ENCODE measurements around the gene LRMDA.

The LRMDA gene

GRCh38 chr10:75403144-75403938 is 28.1 kb upstream of the LRMDA start (continued):
- TF ChIP-seq ZBTB10 (tag by site-specific recombination; IDR thresholded peaks at IDR 0.05) (peak; percentile 74; the same call in 1 of the 2 replicates), PRDM10 (tag by site-specific recombination; IDR thresholded peaks at IDR 0.05) (peak; percentile 98), ZNF221 (tag by site-specific recombination; IDR thresholded peaks at IDR 0.05; ENCODE audit: borderline replicate concordance) (no peak), ZSCAN18 (tag by site-specific recombination; IDR thresholded peaks at IDR 0.05) (no peak), YY2 (tag by site-specific recombination; IDR thresholded peaks at IDR 0.05) (no peak), HIC1 (tag by site-specific recombination; IDR thresholded peaks at IDR 0.05) (no peak; the same call in none of the 2 replicates), PRDM1 (tag by site-specific recombination; IDR thresholded peaks at IDR 0.05) (no peak), ZNF549 (tag by site-specific recombination; IDR thresholded peaks at IDR 0.05) (no peak), ZNF521 (tag by site-specific recombination; IDR thresholded peaks at IDR 0.05) (no peak), ZEB2 (tag by site-specific recombination; IDR thresholded peaks at IDR 0.05) (peak; percentile 78), ZNF792 (tag by site-specific recombination; IDR thresholded peaks at IDR 0.05) (no peak), ZNF280D (tag by site-specific recombination; IDR thresholded peaks at IDR 0.05) (no peak), ZNF48 (tag by site-specific recombination; IDR thresholded peaks at IDR 0.05) (no peak), ZNF791 (tag by site-specific recombination; IDR thresholded peaks at IDR 0.05) (no peak), ZNF658 (tag by site-specific recombination; IDR thresholded peaks at IDR 0.05) (no peak), ZSCAN30 (tag by site-specific recombination; IDR thresholded peaks at IDR 0.05) (peak; percentile 50; the same call in 1 of the 2 replicates), KLF7 (tag by site-specific recombination; IDR thresholded peaks at IDR 0.05; ENCODE audit: borderline replicate concordance) (no peak), ZBTB17 (tag by site-specific recombination; IDR thresholded peaks at IDR 0.05) (peak; percentile 100), ZNF239 (tag by site-specific recombination; IDR thresholded peaks at IDR 0.05) (no peak), ZNF513 (tag by site-specific recombination; IDR thresholded peaks at IDR 0.05) (no peak), ZNF266 (tag by site-specific recombination; IDR thresholded peaks at IDR 0.05; ENCODE audit: low read depth) (no peak), ZNF16 (tag by site-specific recombination; IDR thresholded peaks at IDR 0.05; ENCODE audit: low read depth) (no peak), GLI4 (tag by site-specific recombination; IDR thresholded peaks at IDR 0.05) (no peak)
